ENCODE results near the gene HEPACAM.
A peak's percentile ranks its signal among the peaks of the same experiment; 100 is the strongest.

The HEPACAM gene

DNA sequence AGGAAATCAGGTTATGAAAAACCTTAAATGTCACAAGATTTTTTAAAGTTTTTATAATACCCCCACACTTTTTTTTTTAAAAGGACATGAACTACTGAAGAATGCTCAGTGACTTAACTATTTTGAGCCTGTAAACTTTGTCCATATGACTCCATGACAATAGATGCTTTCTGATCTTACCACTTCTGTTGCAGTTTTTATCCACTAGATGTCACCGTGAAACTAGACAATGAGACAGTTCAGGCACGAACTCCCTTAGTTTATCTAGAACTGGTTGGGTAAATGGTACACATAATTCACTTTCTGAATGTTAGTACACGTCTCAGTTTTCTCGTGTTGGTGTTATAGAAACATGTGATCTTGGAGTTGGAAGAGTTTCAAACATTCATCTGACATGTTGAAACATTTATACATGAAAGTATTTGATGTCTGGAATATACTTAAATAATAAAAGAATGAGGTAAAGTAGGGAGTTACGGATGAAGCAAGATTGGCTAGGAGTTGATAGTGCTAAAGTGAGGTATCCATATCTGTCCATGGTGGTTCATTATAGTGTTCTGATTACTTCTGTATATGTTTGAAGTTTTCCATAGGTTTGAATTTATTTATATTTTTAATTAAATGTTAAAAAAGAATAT, 26.2 kb upstream of the HEPACAM start:
- Histone ChIP-seq H3K4me3 (ENCODE audit: low read length in 2 of 2) (no peak overlapping the region), H3K4me1 (ENCODE audit: control insufficient read depth, insufficient read depth, low read length) (no peaks in the 10 kb centered on the region), H3K9ac (ENCODE audit: low read length in 2 of 2) (no peak overlapping the region), H3K36me3 (ENCODE audit: control insufficient read depth in 2 of 2, insufficient read depth in 2 of 2, low read length in 2 of 2) (no peaks in the 10 kb centered on the region), H3K27me3 (ENCODE audit: control insufficient read depth in 1 of 2, insufficient read depth in 2 of 2, low read length in 2 of 2) (no peaks in the 10 kb centered on the region), H3K9me3 (ENCODE audit: control insufficient read depth in 2 of 2, low read length in 2 of 2) (no peaks in the 10 kb centered on the region), H3K27ac (ENCODE audit: low read length) (no peak overlapping the region)

DNA sequence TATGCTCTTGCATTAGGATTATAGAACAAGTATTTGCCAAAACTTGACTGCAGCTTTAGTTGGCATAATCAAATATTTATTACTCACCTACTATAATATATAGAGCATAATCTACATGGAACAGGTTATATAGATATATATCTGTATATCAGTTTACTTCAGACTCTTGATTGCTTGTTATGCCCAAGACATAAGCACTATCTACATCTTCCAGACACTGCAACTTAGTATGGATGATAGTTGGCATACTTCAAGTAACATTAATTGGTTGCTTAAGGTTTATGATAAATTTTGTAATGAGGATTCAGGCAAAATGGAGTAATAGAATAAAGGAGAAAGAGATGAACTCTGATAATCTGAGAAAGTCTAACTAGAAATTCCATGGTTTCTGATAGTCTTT, 19.2 kb upstream of the HEPACAM start:
- H3K9me3 ChIP-seq (ENCODE audit: control insufficient read depth in 2 of 2, low read length in 2 of 2), result no peaks in the 10 kb centered on the region
- H3K9ac ChIP-seq (ENCODE audit: low read length in 2 of 2), result no peak overlapping the region
- no peaks in the 10 kb centered on the region for H3K27me3 ChIP-seq (ENCODE audit: control insufficient read depth in 1 of 2, insufficient read depth in 2 of 2, low read length in 2 of 2)
- no peaks in the 10 kb centered on the region for H3K36me3 ChIP-seq (ENCODE audit: control insufficient read depth in 2 of 2, insufficient read depth in 2 of 2, low read length in 2 of 2)
- no peak overlapping the region for H3K27ac ChIP-seq (ENCODE audit: low read length)
- peaks cover 6% of the 10 kb centered on the region for H3K4me1 ChIP-seq (ENCODE audit: control insufficient read depth, insufficient read depth, low read length)
- no peak overlapping the region for H3K4me3 ChIP-seq (ENCODE audit: low read length in 2 of 2)

DNA sequence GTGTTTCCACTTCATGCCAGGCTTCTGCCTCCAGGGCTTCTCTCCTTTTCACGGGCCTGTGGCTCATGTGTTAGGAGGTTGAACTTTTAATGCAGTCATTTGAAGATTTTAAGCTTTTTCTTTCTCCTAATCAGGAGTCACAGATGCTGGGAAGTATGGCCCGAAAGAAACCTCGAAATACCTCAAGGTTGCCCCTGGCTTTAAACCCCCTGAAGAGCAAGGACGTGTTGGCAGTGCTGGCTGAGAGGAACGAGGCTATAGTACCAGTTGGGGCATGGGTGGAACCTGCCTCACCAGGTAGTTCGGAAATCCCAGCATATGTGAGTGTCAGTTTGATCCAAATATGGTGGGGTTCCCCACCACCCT, 18.7 kb upstream of the HEPACAM start:
- peak overlapping the region; percentile 65 to 85 for H3K4me3 ChIP-seq (ENCODE audit: low read length in 2 of 2)
- no peak overlapping the region for H3K27ac ChIP-seq (ENCODE audit: low read length)
- H3K9me3 ChIP-seq (ENCODE audit: control insufficient read depth in 2 of 2, low read length in 2 of 2), result no peaks in the 10 kb centered on the region
- H3K9ac ChIP-seq (ENCODE audit: low read length in 2 of 2), result peak overlapping the region; percentile 78 to 82
- no peaks in the 10 kb centered on the region for H3K27me3 ChIP-seq (ENCODE audit: control insufficient read depth in 1 of 2, insufficient read depth in 2 of 2, low read length in 2 of 2)
- no peaks in the 10 kb centered on the region for H3K36me3 ChIP-seq (ENCODE audit: control insufficient read depth in 2 of 2, insufficient read depth in 2 of 2, low read length in 2 of 2)
- peaks cover 6% of the 10 kb centered on the region for H3K4me1 ChIP-seq (ENCODE audit: control insufficient read depth, insufficient read depth, low read length)

DNA sequence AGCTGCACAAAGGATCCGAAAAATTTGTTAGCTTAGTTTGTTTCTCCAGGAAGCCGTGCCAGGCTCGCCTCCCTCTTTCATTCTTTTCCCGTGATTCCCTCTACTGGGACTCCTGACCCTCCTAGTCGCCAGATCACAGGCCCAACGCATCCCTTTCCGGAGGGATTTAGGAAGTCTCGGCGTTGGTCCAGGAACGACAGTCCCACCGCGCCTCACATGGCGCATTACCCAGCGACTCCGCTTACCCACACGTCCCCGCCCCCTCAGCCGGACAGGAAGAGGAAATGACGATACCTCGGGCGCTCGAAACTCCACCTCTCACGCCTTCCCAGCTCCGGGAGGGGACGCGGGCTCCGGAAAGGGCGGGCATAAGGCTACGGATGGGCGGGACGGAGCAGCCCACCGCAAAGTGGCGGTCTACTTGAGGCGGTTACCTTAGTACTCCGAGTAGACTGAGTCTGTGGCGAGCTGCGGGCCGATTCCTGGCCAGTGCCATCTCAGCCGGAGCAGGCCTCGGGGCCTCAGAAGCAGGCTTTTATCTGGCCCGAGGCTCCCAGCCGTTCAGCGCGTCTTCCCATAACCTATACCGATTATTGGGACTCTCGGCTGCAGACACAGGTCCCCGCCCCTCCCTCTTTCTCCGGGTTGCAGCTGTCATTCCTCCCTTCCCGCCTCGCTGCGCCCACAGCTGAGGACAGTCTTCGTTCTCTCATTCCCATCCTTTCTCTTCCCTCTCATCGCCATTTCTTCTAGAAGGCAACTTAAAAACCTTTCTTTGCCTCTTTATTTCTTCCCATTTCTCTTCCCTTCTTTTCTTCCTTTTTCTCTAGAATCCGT, 18.1 kb upstream of the HEPACAM start, which contains the start of gene CCDC15:
Gene CCDC15, plus strand, starts transcription at position 450 of the 837 bp plus-strand sequence. CDS start 531 bp downstream, outside the sequence.
- Histone ChIP-seq H3K36me3 (ENCODE audit: control insufficient read depth in 2 of 2, insufficient read depth in 2 of 2, low read length in 2 of 2) (no peaks in the 10 kb centered on the region), H3K27me3 (ENCODE audit: control insufficient read depth in 1 of 2, insufficient read depth in 2 of 2, low read length in 2 of 2) (no peaks in the 10 kb centered on the region)

DNA sequence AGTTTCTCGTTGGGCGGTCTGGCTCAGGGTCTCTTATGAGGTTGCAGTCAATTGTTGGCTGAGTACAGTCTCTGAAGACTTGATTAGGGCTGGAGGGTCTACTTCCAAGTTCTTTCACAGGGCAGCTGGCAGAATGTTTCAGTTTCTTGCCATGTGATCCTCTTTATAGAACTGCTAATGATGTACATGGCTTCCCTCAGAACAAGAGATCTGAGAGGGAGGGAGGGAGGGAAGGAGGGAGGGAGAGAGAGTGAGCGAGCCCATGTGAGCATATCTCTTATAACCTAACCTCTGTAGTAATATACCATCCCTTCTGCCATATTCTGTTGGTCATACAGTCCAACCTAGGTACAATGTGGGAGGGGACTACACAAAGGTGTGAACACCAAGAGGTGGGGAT, 15.5 kb upstream of the HEPACAM start:
- Histone ChIP-seq H3K9me3 (ENCODE audit: control insufficient read depth in 2 of 2, low read length in 2 of 2) (no peaks in the 10 kb centered on the region), H3K27ac (ENCODE audit: low read length) (no peak overlapping the region), H3K4me3 (ENCODE audit: low read length in 2 of 2) (no peak overlapping the region), H3K4me1 (ENCODE audit: control insufficient read depth, insufficient read depth, low read length) (peaks cover 6% of the 10 kb centered on the region), H3K36me3 (ENCODE audit: control insufficient read depth in 2 of 2, insufficient read depth in 2 of 2, low read length in 2 of 2) (no peaks in the 10 kb centered on the region), H3K27me3 (ENCODE audit: control insufficient read depth in 1 of 2, insufficient read depth in 2 of 2, low read length in 2 of 2) (no peaks in the 10 kb centered on the region), H3K9ac (ENCODE audit: low read length in 2 of 2) (no peak overlapping the region)

More for the DNA sequence above, 18.1 kb upstream of the HEPACAM start, which contains the start of gene CCDC15:
- H3K27ac ChIP-seq (ENCODE audit: low read length), result peak within 1 kb of the TSS; percentile 76
- peak within 1 kb of the TSS; percentile 82 to 90 for H3K9ac ChIP-seq (ENCODE audit: low read length in 2 of 2)
- H3K9me3 ChIP-seq (ENCODE audit: control insufficient read depth in 2 of 2, low read length in 2 of 2), result no peaks in the 10 kb centered on the region
- peak within 1 kb of the TSS; percentile 65 to 85 for H3K4me3 ChIP-seq (ENCODE audit: low read length in 2 of 2)
- H3K4me1 ChIP-seq (ENCODE audit: control insufficient read depth, insufficient read depth, low read length), result peaks cover 6% of the 10 kb centered on the region

GRCh38 chr11:124950601-124951330, 14.9 kb upstream of the HEPACAM start:
- Histone ChIP-seq H3K36me3 (ENCODE audit: control insufficient read depth in 2 of 2, insufficient read depth in 2 of 2, low read length in 2 of 2) (no peaks in the 10 kb centered on the region), H3K4me3 (ENCODE audit: low read length in 2 of 2) (no peak overlapping the region), H3K4me1 (ENCODE audit: control insufficient read depth, insufficient read depth, low read length) (peaks cover 6% of the 10 kb centered on the region), H3K27me3 (ENCODE audit: control insufficient read depth in 1 of 2, insufficient read depth in 2 of 2, low read length in 2 of 2) (no peaks in the 10 kb centered on the region), H3K9me3 (ENCODE audit: control insufficient read depth in 2 of 2, low read length in 2 of 2) (no peaks in the 10 kb centered on the region), H3K27ac (ENCODE audit: low read length) (no peak overlapping the region), H3K9ac (ENCODE audit: low read length in 2 of 2) (no peak overlapping the region)

- H3K4me3 ChIP-seq (ENCODE audit: low read length in 2 of 2), result no peak overlapping the region
- no peaks in the 10 kb centered on the region for H3K36me3 ChIP-seq (ENCODE audit: control insufficient read depth in 2 of 2, insufficient read depth in 2 of 2, low read length in 2 of 2)
- H3K9me3 ChIP-seq (ENCODE audit: control insufficient read depth in 2 of 2, low read length in 2 of 2), result no peaks in the 10 kb centered on the region
- no peaks in the 10 kb centered on the region for H3K27me3 ChIP-seq (ENCODE audit: control insufficient read depth in 1 of 2, insufficient read depth in 2 of 2, low read length in 2 of 2)
- H3K4me1 ChIP-seq (ENCODE audit: control insufficient read depth, insufficient read depth, low read length), result no peaks in the 10 kb centered on the region
- no peak overlapping the region for H3K27ac ChIP-seq (ENCODE audit: low read length)
- H3K9ac ChIP-seq (ENCODE audit: low read length in 2 of 2), result no peak overlapping the region
Observed at GRCh38 chr11:124946735-124947141, 10.9 kb upstream of the HEPACAM start.

DNA sequence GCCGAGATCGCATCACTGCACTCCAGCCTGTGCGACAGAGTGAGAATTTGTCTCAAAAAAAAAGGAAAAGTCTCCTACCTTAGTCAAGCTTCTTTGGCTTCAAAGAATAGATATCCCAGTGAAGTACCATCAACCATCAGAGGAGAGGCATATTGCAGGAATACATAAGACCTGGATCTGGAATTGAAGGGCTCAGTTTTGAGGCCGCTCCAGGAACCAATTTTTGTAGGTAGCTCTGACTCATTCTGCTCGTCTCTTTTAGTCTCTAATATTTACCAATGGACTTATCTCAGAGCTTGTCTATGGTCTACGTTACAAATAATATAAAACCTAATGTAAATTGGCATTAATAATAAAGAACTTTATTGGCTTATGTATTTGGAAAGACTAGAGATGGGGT, 10.0 kb upstream of the HEPACAM start:
- Histone ChIP-seq H3K27me3 (ENCODE audit: control insufficient read depth in 1 of 2, insufficient read depth in 2 of 2, low read length in 2 of 2) (no peaks in the 10 kb centered on the region), H3K9me3 (ENCODE audit: control insufficient read depth in 2 of 2, low read length in 2 of 2) (no peaks in the 10 kb centered on the region), H3K4me1 (ENCODE audit: control insufficient read depth, insufficient read depth, low read length) (no peaks in the 10 kb centered on the region), H3K27ac (ENCODE audit: low read length) (no peak overlapping the region), H3K9ac (ENCODE audit: low read length in 2 of 2) (no peak overlapping the region), H3K4me3 (ENCODE audit: low read length in 2 of 2) (no peak overlapping the region), H3K36me3 (ENCODE audit: control insufficient read depth in 2 of 2, insufficient read depth in 2 of 2, low read length in 2 of 2) (no peaks in the 10 kb centered on the region)

- H3K27me3 ChIP-seq (ENCODE audit: control insufficient read depth in 1 of 2, insufficient read depth in 2 of 2, low read length in 2 of 2), result no peaks in the 10 kb centered on the region
- H3K4me1 ChIP-seq (ENCODE audit: control insufficient read depth, insufficient read depth, low read length), result no peaks in the 10 kb centered on the region
- no peaks in the 10 kb centered on the region for H3K36me3 ChIP-seq (ENCODE audit: control insufficient read depth in 2 of 2, insufficient read depth in 2 of 2, low read length in 2 of 2)
- no peak overlapping the region for H3K27ac ChIP-seq (ENCODE audit: low read length)
- no peak overlapping the region for H3K9ac ChIP-seq (ENCODE audit: low read length in 2 of 2)
- no peaks in the 10 kb centered on the region for H3K9me3 ChIP-seq (ENCODE audit: control insufficient read depth in 2 of 2, low read length in 2 of 2)
- H3K4me3 ChIP-seq (ENCODE audit: low read length in 2 of 2), result no peak overlapping the region
Observed at GRCh38 chr11:124944565-124944964, 8.7 kb upstream of the HEPACAM start.

GRCh38 chr11:124943741-124944140, 7.9 kb upstream of the HEPACAM start:
- H3K9me3 ChIP-seq (ENCODE audit: control insufficient read depth in 2 of 2, low read length in 2 of 2), result no peaks in the 10 kb centered on the region
- no peaks in the 10 kb centered on the region for H3K36me3 ChIP-seq (ENCODE audit: control insufficient read depth in 2 of 2, insufficient read depth in 2 of 2, low read length in 2 of 2)
- no peaks in the 10 kb centered on the region for H3K27me3 ChIP-seq (ENCODE audit: control insufficient read depth in 1 of 2, insufficient read depth in 2 of 2, low read length in 2 of 2)
- H3K27ac ChIP-seq (ENCODE audit: low read length), result no peak overlapping the region
- H3K4me1 ChIP-seq (ENCODE audit: control insufficient read depth, insufficient read depth, low read length), result no peaks in the 10 kb centered on the region
- no peak overlapping the region for H3K9ac ChIP-seq (ENCODE audit: low read length in 2 of 2)
- H3K4me3 ChIP-seq (ENCODE audit: low read length in 2 of 2), result no peak overlapping the region
